CD4-positive, CD25-positive, alpha-beta regulatory T cell (primary cell): ENCODE data around the gene USE1. TPM values are rescaled to one million over a fixed set of nuclear protein-coding genes. Genes with fewer than 3 reads are reported as not detected.
A peak's percentile ranks its signal among the peaks of the same experiment; 100 is the strongest.

Experiments used
- ATAC-seq, 2 donors: fragments of 150-1000 bp; cut with Tn5 transposase; one replicate each; pipeline ENCODE4 v1.10.0; 2021; ENCODE audit warnings: low read depth in 2 of 2, moderate number of reproducible peaks in 2 of 2, moderate library complexity in 1 of 2
- DNase-seq, 3 donors: peaks; one replicate each; pipeline versions ENCODE4 v3.0.0 to v3.0.0-alpha.2; 2012 to 2022; ENCODE audit warnings: mixed read lengths in 1 of 3
- H3K27ac ChIP-seq: one replicate; pipeline ENCODE4 v1.7.0; 2013; ENCODE audit warnings: mild to moderate bottlenecking, low read length; ENCODE audit not compliant: insufficient read depth, poor library complexity, severe bottlenecking
- H3K27me3 ChIP-seq: one replicate; pipeline ENCODE4 v1.7.0; 2013; ENCODE audit warnings: low read length; ENCODE audit not compliant: control insufficient read depth, insufficient read depth
- H3K36me3 ChIP-seq: one replicate; pipeline ENCODE4 v1.7.0; 2013; ENCODE audit warnings: mild to moderate bottlenecking, low read length, moderate library complexity; ENCODE audit not compliant: control insufficient read depth, insufficient read depth
- H3K4me1 ChIP-seq: 2 replicates; pipeline ENCODE4 v1.7.0; 2013; ENCODE audit warnings: mild to moderate bottlenecking, low read length; ENCODE audit not compliant: insufficient read depth, control insufficient read depth, poor library complexity, severe bottlenecking
- H3K4me3 ChIP-seq: one replicate; pipeline ENCODE4 v1.7.0; 2013; ENCODE audit warnings: low read depth, mild to moderate bottlenecking, low read length, moderate library complexity
- H3K9me3 ChIP-seq, 2 experiments: 1 replicate in 1 of 2; 2 replicates in 1 of 2; pipeline ENCODE4 v1.7.0; 2013; ENCODE audit warnings: low read length in 2 of 2, mild to moderate bottlenecking in 1 of 2, moderate library complexity in 1 of 2; ENCODE audit not compliant: control insufficient read depth in 2 of 2
- H3K27ac Mint-ChIP-seq, 3 donors: one replicate each; pipeline ENCODE4 v1.8.0; 2020 to 2022; ENCODE audit warnings: mild to moderate bottlenecking in 3 of 3, mixed read lengths in 3 of 3, moderate library complexity in 2 of 3
- H3K27me3 Mint-ChIP-seq: one replicate; pipeline ENCODE4 v1.8.0; 2022; ENCODE audit warnings: mild to moderate bottlenecking, mixed read lengths
- H3K36me3 Mint-ChIP-seq: one replicate; pipeline ENCODE4 v1.8.0; 2020; ENCODE audit warnings: mixed read lengths
- H3K4me1 Mint-ChIP-seq, 4 donors: one replicate each; pipeline ENCODE4 v1.8.0; 2020 to 2022; ENCODE audit warnings: mixed read lengths in 4 of 4, mild to moderate bottlenecking in 1 of 4
- H3K4me3 Mint-ChIP-seq, 4 donors: one replicate each; pipeline ENCODE4 v1.8.0; 2020 to 2022; ENCODE audit warnings: mild to moderate bottlenecking in 4 of 4, mixed read lengths in 4 of 4, moderate library complexity in 3 of 4
- H3K9me3 Mint-ChIP-seq, 7 donors: one replicate each; pipeline ENCODE4 v1.8.0; 2020 to 2022; ENCODE audit warnings: mixed read lengths in 7 of 7, mild to moderate bottlenecking in 3 of 7, moderate library complexity in 2 of 7
- polyA plus RNA-seq, 4 donors: library from polyadenylated mRNA; unstranded; fragments of 300-500 nt; fragmentation: Illumina TruSeq; gene quantifications; one replicate each; pipeline ENCODE4 v1.2.3, GENCODE V29; 2021
- total RNA-seq: library from RNA; stranded (reverse); gene quantifications from one replicate; pipeline ENCODE4 v1.2.3, GENCODE V29; 2022

USE1 gene, protein sequence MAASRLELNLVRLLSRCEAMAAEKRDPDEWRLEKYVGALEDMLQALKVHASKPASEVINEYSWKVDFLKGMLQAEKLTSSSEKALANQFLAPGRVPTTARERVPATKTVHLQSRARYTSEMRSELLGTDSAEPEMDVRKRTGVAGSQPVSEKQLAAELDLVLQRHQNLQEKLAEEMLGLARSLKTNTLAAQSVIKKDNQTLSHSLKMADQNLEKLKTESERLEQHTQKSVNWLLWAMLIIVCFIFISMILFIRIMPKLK
- total RNA-seq (27.1 TPM), polyA plus RNA-seq (10 to 100 TPM; 43.9 to 53.7 (median 50.1) TPM)

DNA sequence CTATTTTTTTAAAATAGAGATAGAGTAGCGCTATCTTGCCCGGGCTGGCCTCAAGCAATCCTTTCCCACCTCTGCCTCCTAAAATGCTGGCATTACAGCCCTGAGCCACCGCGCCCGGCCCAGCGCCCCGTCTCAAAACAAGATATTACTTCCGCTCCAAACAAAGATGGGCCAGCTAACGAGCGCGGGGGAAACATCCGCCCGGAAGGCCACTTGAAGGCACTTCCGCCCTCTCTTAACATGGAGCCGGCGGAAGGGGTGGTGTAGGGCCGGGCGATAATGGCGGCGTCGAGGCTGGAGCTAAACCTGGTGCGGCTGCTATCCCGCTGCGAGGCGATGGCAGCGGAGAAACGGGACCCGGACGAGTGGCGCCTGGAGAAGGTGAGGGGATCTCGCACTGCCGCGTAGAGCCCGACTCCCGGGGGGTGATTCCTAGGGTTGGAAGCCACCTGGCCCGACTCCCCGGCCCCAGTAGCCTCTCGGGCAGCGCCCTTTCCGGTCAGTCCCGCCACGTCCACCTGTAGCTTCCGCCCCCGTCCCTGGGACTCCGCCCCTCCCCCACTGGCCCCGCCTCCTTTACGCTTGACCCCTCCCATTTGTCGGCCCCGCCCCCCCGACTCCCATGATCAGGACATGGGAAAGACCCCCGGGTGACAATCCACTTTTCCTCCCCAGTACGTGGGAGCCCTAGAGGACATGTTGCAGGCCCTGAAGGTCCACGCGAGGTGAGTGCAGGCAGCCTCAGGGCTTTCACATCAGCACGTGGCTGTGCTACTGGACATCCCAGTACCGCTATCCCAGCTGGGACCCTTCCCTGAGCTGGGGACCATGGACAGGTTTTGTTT lies at the start of gene USE1:
TSS of gene USE1 (plus strand) at position 231 of the 845 bp plus-strand sequence. CDS start at position 280, 49 bp downstream.
- ATAC-seq, result peak; percentile 95
- peaks cover 5% of the 10 kb centered on the region for H3K27me3 Mint-ChIP-seq

GRCh38 chr19:17165715-17166114 lies 49.4 kb upstream of the USE1 start:
- Histone ChIP-seq H3K36me3 (peaks cover 86% of the 10 kb centered on the region), H3K27ac (no peak overlapping the region), H3K27me3 (no peaks in the 10 kb centered on the region), H3K4me1 (no peaks in the 10 kb centered on the region), H3K4me3 (no peak overlapping the region), H3K9me3 (peaks cover 0 to 7% of the 10 kb centered on the region in 2 experiments)
- ATAC-seq (no peak), DNase-seq (no peak)
- no peaks in the 10 kb centered on the region for H3K4me1 Mint-ChIP-seq
- no peaks in the 10 kb centered on the region for H3K27me3 Mint-ChIP-seq
- peaks cover 46% of the 10 kb centered on the region for H3K36me3 Mint-ChIP-seq
- H3K4me3 Mint-ChIP-seq, result no peak overlapping the region
- no peak overlapping the region for H3K27ac Mint-ChIP-seq
- H3K9me3 Mint-ChIP-seq, result peaks cover 0 to 2% (median 0%) of the 10 kb centered on the region in 7 donors

More for the DNA sequence above, at the start of gene USE1:
- H3K27ac ChIP-seq, result peak within 1 kb of the TSS; percentile 92
- no peaks in the 10 kb centered on the region for H3K27me3 ChIP-seq
- peaks cover 29% of the 10 kb centered on the region for H3K36me3 Mint-ChIP-seq
- H3K4me1 ChIP-seq, result peaks cover 18% of the 10 kb centered on the region
- H3K4me3 Mint-ChIP-seq, result peak within 1 kb of the TSS; percentile 90 to 94 (median 92)
- DNase-seq, result peak; percentile 84 to 96 (median 90)
- H3K9me3 ChIP-seq, result no peaks in the 10 kb centered on the region
- H3K9me3 Mint-ChIP-seq, result no peaks in the 10 kb centered on the region
- peak within 1 kb of the TSS; percentile 75 for H3K4me3 ChIP-seq
- peaks cover 3 to 20% (median 10%) of the 10 kb centered on the region in 4 donors for H3K4me1 Mint-ChIP-seq
- H3K27ac Mint-ChIP-seq, result peak within 1 kb of the TSS; percentile 97 to 100 (median 99)
- H3K36me3 ChIP-seq, result peaks cover 23% of the 10 kb centered on the region

- peak overlapping the region; percentile 24 for H3K27ac ChIP-seq
- no peak overlapping the region for H3K4me3 ChIP-seq
- peaks cover 78% of the 10 kb centered on the region for H3K36me3 ChIP-seq
- H3K27me3 ChIP-seq, result no peaks in the 10 kb centered on the region
- ATAC-seq, result no peak
- H3K36me3 Mint-ChIP-seq, result peaks cover 26% of the 10 kb centered on the region
- H3K27ac Mint-ChIP-seq, result peak overlapping the region in 2 of 3 donors; percentile 26 to 64
- peaks cover 0 to 2% (median 0%) of the 10 kb centered on the region in 4 donors for H3K4me1 Mint-ChIP-seq
- peak overlapping the region in 1 of 4 donors; percentile 73 for H3K4me3 Mint-ChIP-seq
- no peaks in the 10 kb centered on the region for H3K27me3 Mint-ChIP-seq
- H3K9me3 Mint-ChIP-seq, result peaks cover 0 to 2% (median 0%) of the 10 kb centered on the region in 7 donors
- H3K9me3 ChIP-seq, result no peaks in the 10 kb centered on the region
- H3K4me1 ChIP-seq, result no peaks in the 10 kb centered on the region
- DNase-seq, result peak in 1 of 3 donors; percentile 11
Measured at GRCh38 chr19:17170538-17171297, 44.4 kb upstream of the USE1 start.

GRCh38 chr19:17171874-17172273 lies 43.3 kb upstream of the USE1 start:
- H3K9me3 ChIP-seq, result no peaks in the 10 kb centered on the region
- ATAC-seq (no peak), DNase-seq (no peak)
- peaks cover 24% of the 10 kb centered on the region for H3K36me3 Mint-ChIP-seq
- H3K36me3 ChIP-seq, result peaks cover 76% of the 10 kb centered on the region
- no peak overlapping the region for H3K4me3 ChIP-seq
- H3K4me3 Mint-ChIP-seq, result no peak overlapping the region
- no peak overlapping the region for H3K27ac ChIP-seq
- peaks cover 0 to 2% (median 0%) of the 10 kb centered on the region in 4 donors for H3K4me1 Mint-ChIP-seq
- no peaks in the 10 kb centered on the region for H3K27me3 ChIP-seq
- no peaks in the 10 kb centered on the region for H3K4me1 ChIP-seq
- H3K27me3 Mint-ChIP-seq, result no peaks in the 10 kb centered on the region
- peaks cover 0 to 2% (median 0%) of the 10 kb centered on the region in 7 donors for H3K9me3 Mint-ChIP-seq
- H3K27ac Mint-ChIP-seq, result no peak overlapping the region

DNA sequence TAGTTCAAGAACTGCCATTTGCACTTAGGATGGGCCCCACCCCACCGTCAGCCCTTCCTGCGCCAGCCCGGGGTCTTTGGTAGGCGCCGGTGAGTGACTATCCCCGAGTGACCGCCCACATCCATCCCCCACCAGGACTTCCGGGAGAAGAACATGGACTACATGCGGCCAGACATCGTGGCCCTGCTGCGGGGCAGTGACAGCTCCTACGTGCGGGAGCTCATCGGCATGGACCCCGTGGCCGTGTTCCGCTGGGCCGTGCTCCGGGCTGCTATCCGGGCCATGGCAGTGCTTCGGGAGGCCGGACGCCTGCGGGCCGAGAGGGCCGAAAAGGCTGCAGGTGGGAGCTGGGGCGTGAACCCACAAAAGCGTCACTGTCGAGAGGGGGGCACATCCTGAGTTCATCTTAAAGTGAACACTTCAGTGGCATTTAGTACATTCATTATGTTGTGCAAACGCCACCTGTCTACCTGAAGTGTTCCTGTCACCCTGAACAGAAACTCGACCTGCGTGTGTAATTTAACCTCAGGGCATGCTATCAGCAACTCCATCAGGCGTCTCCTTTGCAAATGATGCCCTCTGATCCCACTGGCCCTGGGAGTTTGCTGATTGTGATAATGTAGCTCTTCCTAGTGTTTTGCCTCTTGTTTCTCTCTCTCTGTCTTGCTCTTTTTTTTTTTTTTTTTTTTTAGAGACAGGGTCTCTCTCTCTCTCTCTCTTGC lies 42.4 kb upstream of the USE1 start:
- H3K36me3 ChIP-seq, result peaks cover 73% of the 10 kb centered on the region
- DNase-seq (no peak), ATAC-seq (no peak)
- peaks cover 0 to 2% (median 0%) of the 10 kb centered on the region in 4 donors for H3K4me1 Mint-ChIP-seq
- no peak overlapping the region for H3K4me3 ChIP-seq
- H3K27me3 Mint-ChIP-seq, result no peaks in the 10 kb centered on the region
- no peak overlapping the region for H3K4me3 Mint-ChIP-seq
- H3K9me3 Mint-ChIP-seq, result peaks cover 0 to 2% (median 0%) of the 10 kb centered on the region in 7 donors
- no peaks in the 10 kb centered on the region for H3K27me3 ChIP-seq
- peak overlapping the region in 1 of 3 donors; percentile 38 for H3K27ac Mint-ChIP-seq
- no peak overlapping the region for H3K27ac ChIP-seq
- no peaks in the 10 kb centered on the region for H3K9me3 ChIP-seq
- peaks cover 22% of the 10 kb centered on the region for H3K36me3 Mint-ChIP-seq
- no peaks in the 10 kb centered on the region for H3K4me1 ChIP-seq

DNA sequence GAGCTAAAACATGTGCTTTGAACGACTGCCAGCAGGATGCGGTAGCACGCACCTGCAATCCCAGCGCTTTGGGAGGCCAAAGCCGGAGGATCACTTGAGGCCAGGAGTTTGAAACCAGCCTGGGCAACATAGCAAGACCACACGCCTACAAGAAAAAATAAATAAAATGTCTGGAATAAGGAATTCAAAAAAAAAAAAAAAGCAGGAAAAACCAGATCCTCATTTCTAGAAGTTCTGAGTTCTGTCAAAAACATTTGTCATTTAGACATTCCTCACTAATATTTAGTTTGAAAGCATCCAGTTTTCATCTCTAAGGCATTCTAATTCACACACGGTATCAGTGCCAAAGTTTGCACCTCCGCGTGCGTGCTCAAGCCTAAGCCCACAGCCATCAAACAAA lies 36.9 kb upstream of the USE1 start:
- peaks cover 43% of the 10 kb centered on the region for H3K36me3 ChIP-seq
- no peaks in the 10 kb centered on the region for H3K9me3 Mint-ChIP-seq

More for the DNA sequence above, 36.9 kb upstream of the USE1 start:
- peaks cover 3% of the 10 kb centered on the region for H3K4me1 ChIP-seq
- Mint-ChIP-seq H3K36me3 (peaks cover 13% of the 10 kb centered on the region), H3K27me3 (no peaks in the 10 kb centered on the region), H3K27ac (no peak overlapping the region), H3K4me3 (no peak overlapping the region), H3K4me1 (peaks cover 0 to 4% (median 0%) of the 10 kb centered on the region in 4 donors)
- no peaks in the 10 kb centered on the region for H3K9me3 ChIP-seq
- ATAC-seq (no peak), DNase-seq (no peak)
- H3K27me3 ChIP-seq, result no peaks in the 10 kb centered on the region
- no peak overlapping the region for H3K27ac ChIP-seq
- H3K4me3 ChIP-seq, result no peak overlapping the region
